Stimulated activated CD8-positive, alpha-beta memory T cell treated with anti-CD3 and anti-CD28 coated beads, Interleukin-12 subunit alpha, Interleukin-12 subunit beta, amount 100 ng/mL, for 4 hours (primary cell): ENCODE results near the gene LRAT.

Experiments
- DNase-seq: peaks from one replicate; pipeline ENCODE4 v3.0.0-alpha.2; 2020; ENCODE audit warnings: low read depth

LRAT gene

DNA sequence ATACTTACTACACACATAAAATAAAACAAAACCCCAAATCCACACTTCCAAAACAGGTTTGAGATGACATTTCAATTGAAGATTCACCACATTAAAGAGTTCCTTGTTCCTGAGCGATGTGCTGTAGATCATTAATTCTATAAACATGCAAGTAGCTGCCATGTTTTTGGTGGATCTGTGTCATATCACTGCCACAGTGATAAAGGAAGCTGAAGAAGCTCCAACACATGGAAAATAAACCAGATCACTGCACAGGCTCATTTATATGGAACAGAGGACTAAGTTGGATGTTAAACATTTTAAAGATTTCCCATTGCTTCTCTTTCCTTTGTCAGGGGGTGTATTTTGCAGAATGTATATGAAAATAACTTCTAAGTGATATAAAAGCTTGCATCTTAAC lies 34.5 kb downstream of the LRAT start:
- DNase-seq = no peak

GRCh38 chr4:154779362-154779947 lies 35.7 kb downstream of the LRAT start:
- DNase-seq = no peak

DNA sequence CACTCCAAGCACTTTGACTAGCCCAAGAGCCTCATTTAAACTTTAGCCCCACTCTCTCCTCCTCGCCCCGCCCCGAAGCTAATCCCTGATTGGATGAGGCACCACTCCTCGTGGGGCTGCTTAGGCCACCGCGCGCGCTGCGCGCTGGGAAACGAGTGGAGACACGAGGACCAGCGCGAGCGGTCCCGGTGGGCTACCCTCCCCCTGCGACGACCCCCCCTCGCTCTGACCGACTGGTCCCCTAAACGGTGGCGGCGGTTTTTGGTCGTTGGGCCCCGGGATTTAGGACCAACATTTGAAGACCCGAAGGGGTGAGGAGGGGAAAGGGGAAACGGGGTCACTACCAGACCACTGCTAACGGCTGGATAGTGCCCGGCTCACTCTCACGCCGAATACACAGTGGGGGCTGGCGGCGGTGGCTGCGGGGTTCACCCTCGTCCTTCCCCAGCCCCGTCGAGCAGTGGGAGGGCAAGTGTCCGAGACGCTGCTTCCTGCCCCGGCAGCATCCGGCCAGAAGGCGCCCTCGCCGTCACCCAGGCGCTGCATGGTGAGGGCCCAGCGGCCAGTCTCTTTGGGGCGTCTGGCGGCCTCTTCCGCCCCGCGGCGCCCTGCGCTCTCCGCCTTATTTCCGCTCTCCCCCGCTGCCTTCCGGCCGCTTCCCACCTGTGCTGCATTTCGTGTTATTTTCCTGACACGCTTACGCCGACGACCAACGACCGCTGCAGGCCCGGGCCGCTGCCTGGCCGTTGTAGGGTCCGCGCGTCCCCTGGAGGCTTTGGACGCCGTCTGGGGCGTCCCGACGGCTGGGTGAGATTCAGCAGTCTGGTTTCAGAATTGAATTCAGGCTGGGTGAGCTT lies 37.6 kb downstream of the LRAT start, which contains the start of gene RBM46:
Gene RBM46, plus strand, starts transcription at position 147 of the 857 bp plus-strand sequence. CDS start 15,481 bp downstream, outside the sequence.
- DNase-seq = no peak

DNA sequence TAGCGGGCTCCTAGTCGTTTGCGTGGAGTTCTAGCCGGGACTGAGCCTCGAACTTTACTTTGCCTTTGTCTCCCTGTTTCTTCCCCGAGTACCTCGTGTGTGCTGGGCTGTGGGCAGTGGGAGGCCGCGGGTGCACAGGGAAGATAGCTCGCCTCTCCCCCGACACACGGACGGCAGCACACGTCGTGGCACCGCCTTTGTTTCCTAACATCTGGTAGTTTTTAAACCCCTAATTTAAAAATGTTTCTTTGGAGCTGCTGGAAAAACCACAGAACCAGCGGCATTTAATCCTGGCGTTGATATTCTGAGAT lies 38.1 kb downstream of the LRAT start:
- no peak for DNase-seq
